SJCRH30 (cell line): Measurements from ENCODE around the gene ZBTB46. TPM values are rescaled to one million over a fixed set of nuclear protein-coding genes. Genes with fewer than 3 reads are reported as not detected.
"Not testable (repeated sequence)": the region's sequence is repeated elsewhere in the genome, so short reads cannot be mapped to it uniquely, and the experiment has no call there.

Source experiments
- DNase-seq, 2 experiments: peaks; one replicate each; pipeline ENCODE4 v3.0.0-alpha.2; 2015 to 2020
- H3K27ac ChIP-seq: fragments of 250-450 bp; sonication (Bioruptor Pico); 2 replicates; pipeline ENCODE4 v1.5.1; 2020; ENCODE audit warnings: mild to moderate bottlenecking, moderate library complexity
- H3K27me3 ChIP-seq: fragments of 250-450 bp; sonication (Bioruptor Pico); 2 replicates; pipeline ENCODE4 v1.5.1; 2020; ENCODE audit warnings: mild to moderate bottlenecking, moderate library complexity
- H3K36me3 ChIP-seq: fragments of 250-450 bp; sonication (Bioruptor Pico); 2 replicates; pipeline ENCODE4 v1.5.1; 2020; ENCODE audit warnings: mild to moderate bottlenecking, moderate library complexity
- H3K4me1 ChIP-seq: fragments of 250-450 bp; sonication (Bioruptor Pico); 2 replicates; pipeline ENCODE4 v1.5.1; 2020; ENCODE audit warnings: mild to moderate bottlenecking, moderate library complexity
- H3K4me3 ChIP-seq: fragments of 250-450 bp; sonication (Bioruptor Pico); 2 replicates; pipeline ENCODE4 v1.5.1; 2020; ENCODE audit warnings: mild to moderate bottlenecking, moderate library complexity
- H3K9me3 ChIP-seq: fragments of 250-450 bp; sonication (Bioruptor Pico); replicated peaks from 2 replicates; pipeline ENCODE4 v1.5.1; 2020; ENCODE audit warnings: mild to moderate bottlenecking, moderate library complexity
- total RNA-seq: library from RNA; depleted of rRNA; stranded (reverse); fragments of >200 nt; shearing (Covaris generic); gene quantifications from 2 replicates; pipeline ENCODE4 v1.2.3, GENCODE V29; 2014

Gene ZBTB46
- total RNA-seq, 1 experiment from 2014 or later: 4.0 TPM

GRCh38 chr20:63800411-63800810 is 30.7 kb downstream of the ZBTB46 start:
- not testable (repeated sequence) for H3K27me3 ChIP-seq, DNase-seq, H3K4me3 ChIP-seq, H3K4me1 ChIP-seq, H3K27ac ChIP-seq, H3K9me3 ChIP-seq, H3K36me3 ChIP-seq

GRCh38 chr20:63799127-63799526 is 31.9 kb downstream of the ZBTB46 start:
- not testable (repeated sequence) for H3K27ac ChIP-seq, DNase-seq, H3K4me1 ChIP-seq, H3K36me3 ChIP-seq, H3K9me3 ChIP-seq, H3K4me3 ChIP-seq, H3K27me3 ChIP-seq

DNA sequence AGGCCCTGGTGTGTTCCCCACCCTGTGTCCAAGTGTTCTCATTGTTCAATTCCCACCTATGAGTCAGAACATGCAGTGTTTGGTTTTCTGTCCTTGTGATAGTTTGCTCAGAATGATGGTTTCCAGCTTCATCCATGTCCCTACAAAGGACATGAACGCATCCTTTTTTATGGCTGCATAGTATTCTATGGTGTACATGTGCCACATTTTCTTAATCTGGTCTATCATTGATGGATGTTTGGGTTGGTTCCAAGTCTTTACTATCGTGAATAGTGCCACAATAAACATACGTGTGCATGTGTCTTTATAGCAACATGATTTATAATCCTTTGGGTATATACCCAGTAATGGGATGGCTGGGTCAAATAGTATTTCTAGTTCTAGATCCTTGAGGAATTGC is 33.9 kb downstream of the ZBTB46 start:
- not testable (repeated sequence) for H3K27me3 ChIP-seq, H3K4me1 ChIP-seq, H3K4me3 ChIP-seq, H3K36me3 ChIP-seq, H3K9me3 ChIP-seq, H3K27ac ChIP-seq, DNase-seq

GRCh38 chr20:63795178-63795830 is 35.8 kb downstream of the ZBTB46 start:
- peaks cover 4% of the 10 kb centered on the region; the same call in 1 of the 2 replicates for H3K9me3 ChIP-seq
- DNase-seq: no peak
- 0 out of 2 replicates have a peak, but pooled peaks cover 5% of the 10 kb centered on the region for H3K27me3 ChIP-seq
- H3K27ac ChIP-seq: no peak overlapping the region
- no peak overlapping the region for H3K4me3 ChIP-seq
- H3K36me3 ChIP-seq: no peaks in the 10 kb centered on the region
- no peaks in the 10 kb centered on the region for H3K4me1 ChIP-seq

DNA sequence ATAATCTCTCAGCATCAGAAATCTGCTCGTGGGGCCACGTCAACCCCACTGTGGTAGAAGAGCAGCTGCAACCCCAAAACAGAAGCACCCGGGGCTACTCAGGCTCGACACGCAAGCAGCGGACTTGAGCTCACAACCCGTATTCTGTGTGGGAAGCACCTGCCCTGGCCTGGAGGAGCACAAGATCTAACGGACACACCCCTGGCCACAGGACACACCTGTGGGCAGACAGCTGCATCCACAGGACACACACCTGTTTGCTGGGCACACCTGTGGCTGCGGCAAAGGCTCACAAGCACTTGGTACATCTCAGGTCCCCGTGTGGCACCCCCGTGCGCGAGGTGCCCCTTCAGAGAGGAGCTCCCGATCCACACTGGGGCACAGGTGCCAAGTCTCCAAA is 36.5 kb downstream of the ZBTB46 start:
- no peak for DNase-seq
- no peak overlapping the region for H3K27ac ChIP-seq
- H3K9me3 ChIP-seq: peaks cover 4% of the 10 kb centered on the region; the same call in 1 of the 2 replicates
- H3K27me3 ChIP-seq: 0 out of 2 replicates have a peak, but pooled peaks cover 5% of the 10 kb centered on the region
- H3K4me1 ChIP-seq: no peaks in the 10 kb centered on the region
- no peaks in the 10 kb centered on the region for H3K36me3 ChIP-seq
- H3K4me3 ChIP-seq: no peak overlapping the region

GRCh38 chr20:63792866-63793265 is 38.2 kb downstream of the ZBTB46 start:
- 0 out of 2 replicates have a peak, but pooled peaks cover 5% of the 10 kb centered on the region for H3K27me3 ChIP-seq
- no peak for DNase-seq
- no peaks in the 10 kb centered on the region for H3K4me1 ChIP-seq
- no peak overlapping the region for H3K4me3 ChIP-seq
- no peak overlapping the region for H3K27ac ChIP-seq
- no peaks in the 10 kb centered on the region for H3K36me3 ChIP-seq
- peaks cover 4% of the 10 kb centered on the region; the same call in 1 of the 2 replicates for H3K9me3 ChIP-seq

GRCh38 chr20:63791497-63792156 is 39.4 kb downstream of the ZBTB46 start:
- Histone ChIP-seq H3K4me3 (no peak overlapping the region), H3K27ac (no peak overlapping the region), H3K27me3 (0 out of 2 replicates have a peak, but pooled peaks cover 5% of the 10 kb centered on the region), H3K4me1 (no peaks in the 10 kb centered on the region), H3K9me3 (no peaks in the 10 kb centered on the region), H3K36me3 (no peaks in the 10 kb centered on the region)
- DNase-seq: no peak

DNA sequence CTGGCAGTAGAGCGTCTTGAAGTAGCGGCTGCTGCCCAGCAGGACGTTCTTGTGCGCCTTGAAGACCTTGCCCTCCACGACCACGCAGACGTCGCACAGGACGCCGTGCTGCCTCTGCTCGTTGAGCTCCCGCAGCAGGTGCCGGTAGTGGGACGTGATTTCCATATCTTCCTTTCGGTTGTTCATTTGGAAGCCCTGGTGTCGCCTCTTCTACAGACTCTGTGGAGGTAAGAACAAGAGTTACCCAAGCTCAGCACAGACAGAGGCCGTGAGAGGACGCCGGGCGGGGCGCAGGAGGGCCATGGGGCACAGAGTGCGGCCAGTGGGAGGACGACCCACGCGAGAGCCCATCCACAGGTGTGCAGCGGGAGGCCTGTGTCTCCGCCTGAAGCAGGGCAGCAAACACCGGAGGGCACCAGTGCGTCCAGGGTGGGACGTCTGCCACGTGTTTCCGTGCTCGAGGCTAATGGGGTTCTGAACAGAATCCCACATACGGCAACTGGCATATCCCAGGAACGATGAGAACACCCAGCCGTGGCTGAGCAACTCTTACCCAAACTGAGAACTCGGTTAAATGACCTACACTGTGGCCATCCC is 40.4 kb downstream of the ZBTB46 start:
- H3K4me1 ChIP-seq: no peaks in the 10 kb centered on the region
- H3K9me3 ChIP-seq: no peaks in the 10 kb centered on the region
- no peak overlapping the region for H3K4me3 ChIP-seq
- DNase-seq: no peak
- H3K36me3 ChIP-seq: no peaks in the 10 kb centered on the region
- 0 out of 2 replicates have a peak, but pooled peaks cover 5% of the 10 kb centered on the region for H3K27me3 ChIP-seq
- no peak overlapping the region for H3K27ac ChIP-seq

DNA sequence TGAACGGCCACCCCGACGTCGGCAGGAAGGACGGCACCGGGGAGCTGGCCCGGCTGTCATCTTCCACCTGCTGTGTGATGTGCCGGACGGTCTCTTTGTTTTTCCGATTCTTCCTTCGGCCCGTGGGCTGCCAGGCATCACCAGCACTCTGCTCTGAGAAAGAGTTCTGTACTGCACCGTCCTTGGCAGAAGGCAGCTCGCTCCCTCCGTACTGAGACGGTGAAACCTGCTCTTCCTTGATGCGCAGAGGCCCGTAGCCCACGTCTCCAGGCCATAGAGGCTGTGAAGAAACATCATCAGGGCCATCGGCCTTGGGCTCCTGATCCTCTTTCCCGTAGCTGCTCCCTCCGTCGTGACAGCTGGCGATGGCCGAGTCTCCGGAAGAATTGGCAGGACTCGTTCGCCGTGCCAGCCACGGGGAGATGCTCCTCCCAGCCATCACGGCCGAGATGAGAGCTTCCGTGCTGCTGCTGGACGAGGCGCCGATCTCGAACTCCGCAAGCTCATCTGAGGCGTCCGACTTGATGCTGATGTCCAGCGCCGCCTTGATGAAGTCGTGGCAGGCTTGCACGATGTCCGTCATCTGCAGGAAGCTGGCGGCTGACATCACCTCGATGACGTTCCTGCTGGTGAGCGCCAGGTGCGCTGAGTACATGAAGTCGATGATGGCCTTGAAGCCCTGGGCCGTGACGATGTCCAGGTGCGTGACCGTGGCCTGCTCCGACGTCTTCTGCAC is 41.1 kb downstream of the ZBTB46 start:
- DNase-seq: no peak
- no peak overlapping the region for H3K27ac ChIP-seq
- H3K36me3 ChIP-seq: no peaks in the 10 kb centered on the region
- H3K9me3 ChIP-seq: no peaks in the 10 kb centered on the region
- H3K4me1 ChIP-seq: no peaks in the 10 kb centered on the region
- H3K4me3 ChIP-seq: no peak overlapping the region
- H3K27me3 ChIP-seq: 0 out of 2 replicates have a peak, but pooled peaks cover 5% of the 10 kb centered on the region

DNA sequence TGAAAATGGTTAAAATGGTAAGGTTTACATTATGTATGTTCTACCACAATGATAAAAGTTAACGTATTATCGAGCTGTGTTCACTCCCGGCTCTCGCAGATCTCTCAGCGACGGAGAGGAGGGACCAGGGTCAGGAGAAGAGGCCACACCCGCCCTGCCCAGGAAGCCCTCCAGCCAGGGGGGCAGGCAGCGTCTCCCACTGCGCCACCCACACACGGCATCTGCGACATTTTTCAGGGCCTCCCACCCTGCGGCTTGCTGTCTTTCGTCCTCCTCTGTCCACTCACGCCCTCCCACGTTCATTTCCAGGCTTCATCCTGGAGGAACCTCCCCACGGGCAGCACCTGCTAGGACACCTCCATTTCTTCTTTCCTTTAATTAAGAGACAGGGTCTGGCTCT is 43.3 kb downstream of the ZBTB46 start:
- no peaks in the 10 kb centered on the region for H3K36me3 ChIP-seq
- DNase-seq: no peak
- no peaks in the 10 kb centered on the region for H3K4me1 ChIP-seq
- no peak overlapping the region for H3K27ac ChIP-seq
- H3K4me3 ChIP-seq: no peak overlapping the region
- no peaks in the 10 kb centered on the region for H3K9me3 ChIP-seq
- H3K27me3 ChIP-seq: no peaks in the 10 kb centered on the region

DNA sequence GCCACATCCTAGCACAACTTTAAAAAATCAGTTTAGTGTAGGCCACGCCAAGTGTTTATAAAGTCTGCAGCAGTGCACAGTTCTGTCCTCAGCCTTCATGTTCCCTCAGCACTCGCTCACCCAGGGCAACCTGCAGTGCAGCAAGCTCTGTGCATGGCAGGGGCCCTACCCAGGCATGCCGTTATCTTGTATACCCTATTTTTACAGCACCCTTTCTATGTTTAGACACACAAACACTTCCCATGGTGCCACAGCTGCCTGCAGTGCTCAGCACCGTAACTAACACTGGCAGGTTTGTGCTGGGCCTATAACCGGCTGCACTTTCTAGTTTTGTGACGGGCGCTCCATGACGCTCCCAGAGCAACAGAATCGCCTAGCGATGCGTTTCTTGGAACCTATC is 43.8 kb downstream of the ZBTB46 start:
- Histone ChIP-seq H3K27ac (no peak overlapping the region), H3K4me1 (no peaks in the 10 kb centered on the region)
- no peak for DNase-seq

GRCh38 chr20:63785691-63786131 is 45.4 kb downstream of the ZBTB46 start:
- H3K27ac ChIP-seq: no peak overlapping the region
- no peaks in the 10 kb centered on the region for H3K4me1 ChIP-seq
- H3K36me3 ChIP-seq: no peaks in the 10 kb centered on the region
- H3K27me3 ChIP-seq: no peaks in the 10 kb centered on the region
- DNase-seq: no peak
- no peaks in the 10 kb centered on the region for H3K9me3 ChIP-seq
- H3K4me3 ChIP-seq: no peak overlapping the region

More for the DNA sequence above, 43.8 kb downstream of the ZBTB46 start:
- H3K27me3 ChIP-seq: no peaks in the 10 kb centered on the region
- H3K9me3 ChIP-seq: no peaks in the 10 kb centered on the region
- no peaks in the 10 kb centered on the region for H3K36me3 ChIP-seq
- no peak overlapping the region for H3K4me3 ChIP-seq

DNA sequence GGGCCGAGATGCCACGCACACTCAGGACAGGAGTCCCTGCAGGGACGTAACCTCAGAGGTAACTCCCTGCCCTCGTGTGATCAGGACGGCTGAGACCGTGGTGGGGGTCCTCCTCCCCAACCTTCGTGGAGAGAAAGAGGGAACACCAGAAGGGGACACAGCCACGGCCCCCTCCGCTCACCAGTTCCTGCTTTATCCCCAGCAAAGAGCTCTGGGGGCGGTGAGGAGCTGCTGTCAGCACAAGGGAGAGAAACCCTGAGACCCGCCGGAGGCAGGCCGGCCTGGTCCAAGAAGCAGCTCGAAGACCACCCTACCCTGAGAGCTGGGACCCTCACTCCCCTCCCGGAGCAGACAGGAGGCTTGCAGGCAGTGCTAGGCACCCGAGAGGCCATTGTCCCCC is 47.1 kb downstream of the ZBTB46 start:
- H3K27me3 ChIP-seq: no peaks in the 10 kb centered on the region
- H3K36me3 ChIP-seq: no peaks in the 10 kb centered on the region
- H3K4me1 ChIP-seq: no peaks in the 10 kb centered on the region
- DNase-seq: no peak
- no peak overlapping the region for H3K27ac ChIP-seq
- H3K9me3 ChIP-seq: no peaks in the 10 kb centered on the region
- no peak overlapping the region for H3K4me3 ChIP-seq

GRCh38 chr20:63782521-63782971 is 48.5 kb downstream of the ZBTB46 start:
- no peak overlapping the region for H3K27ac ChIP-seq
- no peaks in the 10 kb centered on the region for H3K27me3 ChIP-seq
- H3K9me3 ChIP-seq: no peaks in the 10 kb centered on the region
- no peak overlapping the region for H3K4me3 ChIP-seq
- no peak for DNase-seq
- H3K4me1 ChIP-seq: no peaks in the 10 kb centered on the region
- no peaks in the 10 kb centered on the region for H3K36me3 ChIP-seq

- no peaks in the 10 kb centered on the region for H3K4me1 ChIP-seq
- no peaks in the 10 kb centered on the region; the same call in 1 of the 2 replicates for H3K9me3 ChIP-seq
- no peak for DNase-seq
- no peaks in the 10 kb centered on the region for H3K27me3 ChIP-seq
- no peaks in the 10 kb centered on the region for H3K36me3 ChIP-seq
- H3K4me3 ChIP-seq: no peak overlapping the region
- no peak overlapping the region for H3K27ac ChIP-seq
Measured at GRCh38 chr20:63782051-63782471, 49.0 kb downstream of the ZBTB46 start.
